Right ventricle myocardium inferior (tissue), 1 donor: Measurements from ENCODE around the gene SPINDOC. TPM values are rescaled to one million over a fixed set of nuclear protein-coding genes. Genes with fewer than 3 reads are reported as not detected.
"Not testable (repeated sequence)": the region's sequence is repeated elsewhere in the genome, so short reads cannot be mapped to it uniquely, and the experiment has no call there.

ENCODE experiments used
- ATAC-seq: fragments of 200-7000 bp; cut with Tn5 transposase; one replicate; pipeline ENCODE4 v1.9.1; 2020; ENCODE audit warnings: mild to moderate bottlenecking, moderate library complexity
- DNase-seq: peaks from one replicate; pipeline ENCODE4 v3.0.0; 2021; ENCODE audit errors: missing footprints
- intact Hi-C: fragments of 100-400 bp; cut with DNase I; formaldehyde crosslinking; loops from one replicate; pipeline ENCODE4 v1.11.0; 2022
- total RNA-seq: library from RNA; stranded (reverse); fragmentation: NEBNext Ultra II Directional; extraction: Animal tissue kit (Norgen Biotek cat#: 25700); gene quantifications from one replicate; pipeline ENCODE4 v1.2.1, GENCODE V29; 2021
- donor health status: DM: no; HTN: yes; CAD: no; lungs with severe emphysema.

SPINDOC gene
- total RNA-seq, 1 donor from 2014 or later: 11.9 TPM

DNA sequence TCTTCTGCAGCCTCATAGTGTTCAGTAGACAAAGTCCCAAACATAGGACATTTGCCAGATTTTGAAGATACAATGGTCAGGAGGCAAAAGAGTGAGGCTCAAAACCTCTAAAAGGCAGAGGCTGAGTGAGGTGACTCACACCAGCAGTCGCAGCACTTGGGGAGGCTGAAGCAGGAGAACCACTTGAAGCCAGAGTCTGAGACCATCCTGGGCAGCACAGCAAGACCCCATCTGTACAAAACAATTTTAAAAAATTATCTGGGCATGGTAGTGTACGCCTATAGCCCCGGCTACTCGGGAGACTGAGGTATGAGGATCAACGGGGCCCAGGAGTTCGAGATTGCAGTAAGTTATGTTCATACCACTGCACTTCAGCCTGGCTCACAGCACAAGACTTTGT is 30.5 kb upstream of the SPINDOC start:
- no peak for DNase-seq
- no peak for ATAC-seq
- intact Hi-C loops: no loop called here

GRCh38 chr11:63783925-63784592 is 29.2 kb upstream of the SPINDOC start:
- intact Hi-C loops: no loop called here
- no peak for DNase-seq
- no peak for ATAC-seq

DNA sequence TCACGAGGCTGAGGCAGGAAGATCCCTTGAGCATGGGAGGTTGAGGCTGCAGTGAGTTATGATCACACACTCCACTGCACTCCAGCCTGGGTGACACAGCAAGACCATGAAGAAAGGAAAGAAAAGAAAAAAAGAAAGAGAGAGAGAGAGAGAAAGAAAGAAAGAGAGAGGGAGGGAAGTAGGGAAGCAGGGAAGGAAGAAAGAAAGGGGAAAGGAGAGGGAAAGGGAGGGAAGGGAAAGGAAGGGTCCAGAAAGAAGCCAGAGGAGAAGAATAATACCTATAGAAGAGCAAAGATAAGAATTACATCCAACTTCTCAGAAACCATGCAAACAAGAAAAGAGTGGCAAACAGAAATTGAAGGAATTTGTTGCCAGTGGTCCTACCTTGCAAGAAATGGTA is 27.4 kb upstream of the SPINDOC start:
- intact Hi-C loops: no loop called here
- no peak for ATAC-seq
- DNase-seq: no peak

DNA sequence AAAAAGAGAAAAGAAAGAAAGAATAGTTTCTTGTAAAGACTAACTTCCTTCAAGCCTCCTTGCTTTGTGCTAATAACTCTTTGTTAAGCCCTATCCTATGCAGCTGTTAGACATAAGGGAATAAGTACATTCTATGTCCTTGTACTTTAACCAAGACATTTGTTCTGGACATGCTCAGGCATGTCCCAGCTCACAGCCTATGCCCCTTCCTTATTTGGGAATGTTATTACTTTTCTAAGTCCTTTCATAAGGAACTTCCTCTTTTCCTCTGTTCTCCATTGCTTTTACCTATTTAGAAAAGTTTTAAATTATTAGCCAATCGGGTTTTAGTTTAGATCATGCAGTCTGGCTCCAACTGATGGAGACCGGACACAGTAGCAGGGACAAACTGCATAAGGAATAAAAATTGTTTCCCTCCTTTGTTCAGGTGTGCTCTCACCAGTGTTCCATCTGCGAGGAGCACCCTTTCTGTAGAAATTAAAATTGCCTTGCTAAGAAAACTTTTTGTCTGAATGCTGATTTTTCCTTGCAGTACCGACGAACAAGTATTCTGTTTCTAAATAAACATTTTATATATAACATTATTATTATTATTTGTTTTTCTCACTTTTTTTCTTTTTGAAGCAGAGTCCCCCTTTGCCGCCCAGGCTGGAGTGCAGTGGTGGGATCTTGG is 21.6 kb upstream of the SPINDOC start:
- no peak for ATAC-seq
- intact Hi-C loops: no loop called here
- DNase-seq: no peak

GRCh38 chr11:63793161-63793560 is 20.1 kb upstream of the SPINDOC start:
- intact Hi-C loops: no loop called here
- ATAC-seq (no peak), DNase-seq (no peak)

GRCh38 chr11:63795066-63795465 is 18.2 kb upstream of the SPINDOC start:
- DNase-seq (no peak), ATAC-seq (no peak)
- intact Hi-C loops: no loop called here

DNA sequence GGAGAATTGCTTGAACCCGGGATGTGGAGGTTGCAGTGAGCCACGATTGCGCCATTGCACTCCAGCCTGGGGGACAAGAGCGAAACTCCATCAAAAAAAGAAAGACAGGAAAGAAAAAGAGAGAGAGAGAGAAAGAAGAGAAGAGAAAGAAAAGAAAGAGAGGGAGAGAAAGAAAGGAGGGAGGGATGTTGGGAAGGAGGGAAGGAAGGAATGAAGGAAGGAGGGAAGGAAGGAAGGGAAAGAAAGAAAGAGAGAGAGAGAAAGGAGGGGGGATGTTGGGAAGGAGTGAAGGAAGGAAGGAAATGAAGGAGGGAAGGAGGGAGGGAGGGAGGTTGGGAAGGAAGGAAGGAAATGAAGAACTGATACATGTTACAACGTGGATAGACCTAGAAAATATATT is 12.3 kb upstream of the SPINDOC start:
- ATAC-seq: no peak
- DNase-seq: no peak
- intact Hi-C loops: no loop called here

GRCh38 chr11:63802637-63803414 is 10.4 kb upstream of the SPINDOC start:
- DNase-seq (no peak), ATAC-seq (no peak)
- intact Hi-C loops: no loop called here

DNA sequence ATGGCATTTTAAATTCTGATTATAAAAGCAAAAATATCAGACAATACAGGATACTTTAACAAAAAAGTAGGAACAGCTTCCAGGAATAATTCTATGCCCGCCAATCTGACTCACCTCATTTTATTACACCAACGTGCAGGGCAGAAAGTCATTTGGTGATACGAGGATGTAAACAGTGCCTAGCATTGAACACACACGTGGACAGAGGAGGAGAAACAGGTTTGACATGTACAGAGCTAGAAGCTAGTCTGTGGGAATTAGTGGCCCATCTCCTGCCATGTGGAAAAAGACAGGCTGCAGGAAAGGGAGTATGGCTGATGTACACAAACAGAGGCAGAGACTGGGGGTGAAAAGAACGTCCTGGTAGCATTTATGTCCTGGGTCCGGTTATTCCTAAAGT is 9.0 kb upstream of the SPINDOC start:
- ATAC-seq (no peak), DNase-seq (no peak)
- intact Hi-C loops: no loop called here

- ATAC-seq: peak; percentile 76
- DNase-seq: no peak
- intact Hi-C loops: no loop called here
Observed at GRCh38 chr11:63805844-63806415, 7.3 kb upstream of the SPINDOC start.

- DNase-seq: peak; percentile 43
- intact Hi-C loops, ATAC-seq: not testable (repeated sequence)
Observed at GRCh38 chr11:63810383-63810782, 2.9 kb upstream of the SPINDOC start.

DNA sequence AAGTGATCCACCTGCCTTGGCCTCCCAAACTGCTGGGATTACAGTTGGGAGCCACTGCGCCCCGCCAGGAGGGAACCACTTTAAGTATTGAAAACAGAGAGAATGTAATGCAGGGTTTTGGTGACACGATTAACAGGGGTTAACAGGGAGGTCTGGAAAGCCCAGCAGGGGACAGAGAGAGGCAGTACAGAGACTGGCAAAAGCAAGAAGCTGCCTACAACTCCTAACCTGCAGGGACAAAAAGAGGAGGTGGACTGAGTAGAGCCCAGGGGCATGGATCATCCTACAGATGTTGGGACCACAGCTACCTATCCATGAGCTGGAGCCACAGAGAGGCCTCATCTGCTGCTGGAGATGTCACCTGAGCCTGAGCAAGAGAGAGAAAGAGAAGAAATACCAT is 1.7 kb upstream of the SPINDOC start:
- DNase-seq (no peak), ATAC-seq (no peak)
- intact Hi-C loops: no loop called here

DNA sequence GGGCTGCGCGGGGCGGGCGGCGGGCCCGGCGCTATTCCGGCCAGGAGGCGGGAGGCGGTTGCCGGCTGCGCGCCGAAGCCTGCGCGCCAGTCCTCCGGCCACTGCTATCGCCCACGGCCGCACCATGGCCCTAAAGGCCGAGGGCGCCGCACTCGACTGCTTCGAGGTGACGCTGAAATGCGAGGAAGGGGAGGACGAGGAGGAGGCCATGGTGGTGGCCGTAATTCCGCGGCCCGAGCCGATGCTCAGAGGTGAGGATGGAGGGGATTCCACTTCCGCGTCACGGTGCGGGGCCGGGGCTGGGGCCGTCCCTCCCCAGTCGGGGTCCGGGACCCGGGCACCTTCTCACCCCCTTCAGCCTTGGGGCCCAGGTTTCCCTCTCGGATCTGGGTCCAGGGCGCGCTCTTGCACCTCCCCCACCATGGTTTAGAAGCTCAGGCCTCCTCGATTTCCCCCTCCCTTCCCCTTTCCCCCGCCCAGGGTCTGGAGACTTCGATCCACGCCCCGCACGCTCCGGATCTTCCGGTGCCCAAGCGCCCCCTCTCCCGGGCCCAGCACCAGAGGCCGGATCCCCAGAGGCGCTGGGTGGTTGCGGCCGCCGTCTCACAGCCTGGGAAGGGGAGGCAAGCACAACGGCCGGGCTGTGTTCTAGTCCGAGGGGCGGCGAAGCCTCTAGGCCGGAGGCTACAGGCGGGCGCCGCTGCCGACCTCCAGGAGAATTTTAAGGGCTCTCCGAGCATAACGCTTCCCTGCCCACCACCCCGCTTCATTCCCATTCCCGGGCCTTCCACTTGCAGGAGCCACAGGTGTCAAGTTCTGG is 517 bp downstream of the SPINDOC start:
- intact Hi-C loops: loop anchor here (1.0 kb wide), 1 partner anchor 45 kb away; the partner anchor contains the start of gene ZFTA
- DNase-seq (peak; percentile 73), ATAC-seq (peak; percentile 43)

DNA sequence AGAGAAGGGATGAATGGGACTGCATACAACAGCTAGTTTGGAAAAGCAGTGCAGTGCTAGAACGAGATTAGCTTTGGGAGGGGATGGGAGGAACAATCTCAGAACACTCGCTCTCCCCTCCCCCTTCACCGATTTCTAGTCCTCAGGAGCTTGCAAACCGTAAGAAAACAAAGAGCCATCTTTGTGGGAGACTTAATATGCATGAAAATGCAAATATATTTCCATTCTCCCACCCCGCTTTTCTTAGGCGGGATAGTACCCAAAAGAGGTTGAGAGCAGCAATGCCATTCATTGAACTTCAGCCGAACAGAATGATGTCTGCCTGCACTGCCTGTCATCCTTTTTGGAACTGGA is 1.1 kb downstream of the SPINDOC start:
- intact Hi-C loops: no loop called here
- no peak for ATAC-seq
- no peak for DNase-seq

GRCh38 chr11:63816166-63816565 is 2.9 kb downstream of the SPINDOC start:
- no peak for ATAC-seq
- intact Hi-C loops: no loop called here
- no peak for DNase-seq

- DNase-seq: no peak
- no peak for ATAC-seq
- intact Hi-C loops: no loop called here
Observed at GRCh38 chr11:63816732-63817131, 3.5 kb downstream of the SPINDOC start.

DNA sequence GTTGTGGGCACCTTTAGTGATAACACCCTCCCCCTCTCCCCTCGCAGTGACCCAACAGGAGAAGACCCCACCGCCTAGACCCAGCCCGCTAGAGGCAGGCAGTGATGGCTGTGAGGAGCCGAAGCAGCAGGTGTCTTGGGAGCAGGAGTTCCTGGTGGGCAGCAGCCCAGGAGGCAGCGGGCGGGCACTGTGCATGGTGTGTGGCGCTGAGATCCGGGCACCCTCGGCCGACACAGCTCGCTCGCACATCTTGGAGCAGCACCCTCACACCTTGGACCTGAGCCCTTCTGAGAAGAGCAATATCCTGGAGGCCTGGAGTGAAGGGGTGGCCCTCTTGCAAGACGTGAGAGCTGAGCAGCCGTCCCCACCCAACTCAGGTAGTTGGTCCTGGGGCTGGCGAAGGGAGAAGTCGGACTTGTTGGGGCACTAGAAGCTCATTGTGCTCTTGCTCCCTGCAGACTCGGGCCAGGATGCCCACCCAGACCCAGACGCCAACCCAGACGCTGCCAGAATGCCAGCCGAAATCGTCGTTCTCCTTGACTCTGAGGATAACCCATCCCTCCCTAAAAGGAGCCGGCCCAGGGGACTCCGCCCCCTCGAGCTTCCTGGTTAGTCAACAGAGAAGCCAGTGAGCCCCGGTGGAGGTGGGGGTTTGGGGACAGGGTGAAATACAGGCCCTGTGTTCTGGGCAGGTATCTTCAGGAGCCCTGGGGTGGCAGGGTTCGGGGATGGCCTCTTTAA is 4.7 kb downstream of the SPINDOC start:
- ATAC-seq: no peak
- peak; percentile 60 for DNase-seq
- intact Hi-C loops: no loop called here

DNA sequence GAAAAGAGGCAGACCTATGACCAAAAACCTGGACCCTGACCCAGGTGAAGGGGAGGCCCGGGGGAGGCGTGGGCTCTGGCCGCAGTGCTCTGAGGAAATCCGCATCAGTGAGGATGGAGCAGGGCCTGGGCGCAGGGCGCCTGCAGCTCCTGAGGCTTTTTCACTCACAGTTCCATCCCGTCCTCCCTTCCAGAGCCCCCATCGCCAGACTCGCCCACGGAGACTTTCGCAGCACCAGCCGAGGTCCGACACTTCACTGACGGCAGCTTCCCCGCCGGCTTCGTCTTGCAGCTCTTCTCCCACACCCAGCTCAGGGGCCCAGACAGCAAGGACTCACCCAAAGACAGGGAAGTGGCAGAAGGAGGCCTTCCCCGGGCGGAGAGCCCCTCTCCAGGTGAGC is 5.4 kb downstream of the SPINDOC start:
- DNase-seq (no peak), ATAC-seq (no peak)
- intact Hi-C loops: no loop called here
